GM12878 (cell line): Measurements from ENCODE around the gene ZG16. TPM values are rescaled to one million over a fixed set of nuclear protein-coding genes. Genes with fewer than 3 reads are reported as not detected.

Source experiments
- ATAC-seq: fragments of 200-7000 bp; cut with Tn5 transposase; 3 replicates; pipeline ENCODE4 v1.9.1; 2020; ENCODE audit warnings: mild to moderate bottlenecking, moderate library complexity
- BruUV-seq: library from RNA; stranded (reverse); fragments of 400-500 nt; replicated peaks from 2 replicates; lab custom pipeline; 2021; lab: Mats Ljungman, UMichigan
- CTCF ChIA-PET: fragments of 300-600 bp; sonication (Branson Sonifier 250); formaldehyde crosslinking; extraction: SDS; loops from one replicate; lab custom pipeline; 2021; ENCODE audit warnings: inconsistent platforms; lab: Yijun Ruan, JAX
- POLR2A ChIA-PET: fragments of 350-600 bp; formaldehyde crosslinking; extraction: SDS; loops from one replicate; lab custom pipeline; 2021; ENCODE audit warnings: inconsistent platforms; lab: Charles Lee
- RAD21 ChIA-PET: fragments of 300-600 bp; sonication (Branson Sonifier 250); formaldehyde crosslinking; loops from one replicate; lab custom pipeline; 2023; ENCODE audit warnings: antibody characterized with exemption; ENCODE audit not compliant: unreplicated experiment; lab: Charles Lee
- SMC1A ChIA-PET: fragments of 300-600 bp; sonication (Branson Sonifier 250); formaldehyde crosslinking; loops from one replicate; lab custom pipeline; 2023; ENCODE audit not compliant: unreplicated experiment, uncharacterized antibody; lab: Charles Lee
- DNase-seq: peaks from one replicate; pipeline ENCODE4 v3.0.0-alpha.2; 2011; ENCODE audit warnings: low read depth, low spot score
- FAIRE-seq: peaks from 3 replicates; lab custom pipeline; 2011; peaks lifted over from hg19 to GRCh38; lab: Jason Lieb, UNC
- H2AFZ ChIP-seq: 2 replicates; pipeline ENCODE4 v1.6.0; 2011; ENCODE audit warnings: low read depth, low read length, control low read depth; ENCODE audit not compliant: control insufficient read depth
- H3K27ac ChIP-seq: 2 replicates; pipeline ENCODE4 v1.5.1; 2011; ENCODE audit warnings: control low read depth; ENCODE audit not compliant: control insufficient read depth, insufficient read depth
- H3K27me3 ChIP-seq, 2 experiments: replicated peaks in 1 of 2; 2 replicates each; pipeline versions ENCODE4 v1.6.0 to v1.6.1; 2011; ENCODE audit warnings: low read length in 1 of 2; ENCODE audit not compliant: control insufficient read depth in 2 of 2, insufficient read depth in 2 of 2
- H3K36me3 ChIP-seq, 2 experiments: 2 replicates each; pipeline ENCODE4 v1.5.1; 2011; ENCODE audit warnings: low read length in 1 of 2; ENCODE audit not compliant: control insufficient read depth in 2 of 2, insufficient read depth in 2 of 2
- H3K4me1 ChIP-seq: 2 replicates; pipeline ENCODE4 v1.6.1; 2011; ENCODE audit warnings: mild to moderate bottlenecking, low read length, moderate library complexity, mixed read lengths; ENCODE audit not compliant: control insufficient read depth, insufficient read depth
- H3K4me2 ChIP-seq: 2 replicates; pipeline ENCODE4 v1.6.0; 2011; ENCODE audit warnings: control low read depth; ENCODE audit not compliant: control insufficient read depth, insufficient read depth
- H3K4me3 ChIP-seq: fragments of 200-600 bp; sonication (generic); 2 replicates; pipeline ENCODE4 v1.5.1; 2016
- H3K79me2 ChIP-seq: 2 replicates; pipeline ENCODE4 v1.6.0; 2011; ENCODE audit warnings: low read length; ENCODE audit not compliant: control insufficient read depth, insufficient read depth
- H3K9ac ChIP-seq: 2 replicates; pipeline ENCODE4 v1.8.0; 2011; ENCODE audit warnings: low read length, control low read depth, mixed read lengths; ENCODE audit not compliant: control insufficient read depth, insufficient read depth
- H3K9me3 ChIP-seq: replicated peaks from 3 replicates; pipeline ENCODE4 v1.5.1; 2011; ENCODE audit warnings: mild to moderate bottlenecking, low read length; ENCODE audit not compliant: control insufficient read depth, insufficient read depth
- H4K20me1 ChIP-seq: 2 replicates; pipeline ENCODE4 v1.6.0; 2011; ENCODE audit not compliant: control insufficient read depth, insufficient read depth
- CUX1 ChIP-seq: IDR thresholded peaks from 2 replicates; pipeline ENCODE4 v1.6.1; 2012; ENCODE audit warnings: improper control_type of control experiment, low read depth, low read length; ENCODE audit not compliant: insufficient replicate concordance
- POLR2A ChIP-seq: IDR thresholded peaks from 2 replicates; pipeline ENCODE4 v1.6.1; 2011; ENCODE audit warnings: low read depth, mild to moderate bottlenecking, low read length
- TCF7 ChIP-seq: IDR thresholded peaks from 2 replicates; pipeline ENCODE4 v1.6.1; 2014; ENCODE audit warnings: antibody characterized with exemption, borderline replicate concordance
- WGBS: methylation state at CpG from one replicate; pipeline ENCODE4 v1.1.6; 2016; ENCODE audit warnings: low lambda C conversion rate; ENCODE audit not compliant: insufficient replicate concordance, insufficient coverage; ENCODE audit errors: missing lambda C conversion rate; 5-methylcytosine and 5-hydroxymethylcytosine counted together
- in situ Hi-C: fragments of 300-500 bp; cut with MboI; formaldehyde crosslinking; loops from 9 replicates; pipeline ENCODE4 v1.14.3; 2018; ENCODE audit warnings: mixed read lengths
- intact Hi-C: fragments of 100-400 bp; cut with micrococcal nuclease; formaldehyde crosslinking; loops from one replicate; pipeline ENCODE4 v1.14.2; 2022; ENCODE audit not compliant: unreplicated experiment
- polyA plus RNA-seq, 11 experiments: library from polyadenylated mRNA; depleted of rRNA in 4 of 11; unstranded in 6 of 11; stranded (reverse) in 5 of 11; fragments of >200 nt; fragmentation: Nextera tagmentation in 4 of 11; fragmentation: Illumina TruSeq in 1 of 11; extraction: Ambion mirVana in 4 of 11; extraction: Trizol in 1 of 11; gene quantifications; 1 replicate in 1 of 11; 2 replicates in 10 of 11; pipeline versions ENCODE4 v1.2.1 to v1.2.3, GENCODE V29; 2011 to 2016; ENCODE audit warnings: inconsistent platforms in 2 of 11, missing spikeins in 2 of 11, low read depth in 1 of 11
- total RNA-seq, 4 experiments: library from RNA; depleted of rRNA in 3 of 4; stranded (reverse); fragments of >200 nt in 3 of 4; fragmentation: Illumina TruSeq in 1 of 4; extraction: Trizol in 1 of 4; gene quantifications; 2 replicates each; pipeline versions ENCODE4 v1.2.1 to v1.2.3, GENCODE V29; 2013 to 2021

The ZG16 gene
- total and polyA plus RNA-seq, 10 of the 15 experiments (the other 5 are each of a cell fraction or from before 2014, with no cell fraction given), result not detected

DNA sequence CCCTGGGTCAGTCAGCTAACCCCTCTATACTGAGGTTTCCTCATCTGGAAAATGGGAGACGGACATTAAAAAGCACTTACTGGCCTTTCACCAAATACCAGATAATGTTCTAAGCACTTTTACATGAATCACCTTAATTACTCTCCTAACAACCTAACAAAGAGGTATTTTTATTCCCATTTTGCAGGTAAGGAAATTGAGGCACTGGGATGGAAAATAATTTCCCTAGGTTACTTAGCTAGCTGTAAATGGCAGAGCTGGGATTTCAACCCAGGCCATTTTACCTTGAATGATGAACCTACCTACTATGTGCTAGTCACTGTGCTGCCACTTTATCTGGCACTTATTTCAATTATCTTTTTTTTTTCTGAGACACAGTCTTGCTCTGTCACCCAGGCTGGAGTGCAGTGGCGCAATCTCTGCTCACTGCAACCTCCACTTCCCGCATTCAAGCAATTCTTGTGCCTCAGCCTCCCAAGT lies 16.2 kb downstream of the ZG16 start (continued):
- no peak for TF ChIP-seq CUX1
- TF ChIP-seq, all 136 proteins: peak for 0

- H3K27ac ChIP-seq, result no peak overlapping the region
- DNase-seq (no peak), FAIRE-seq (no peak), ATAC-seq (no peak)
- no peak overlapping the region for H3K9ac ChIP-seq
- no peaks in the 10 kb centered on the region for H4K20me1 ChIP-seq
- no peaks in the 10 kb centered on the region for H3K27me3 ChIP-seq
- no peak overlapping the region for H3K4me3 ChIP-seq
- in situ Hi-C loops, result no loop called here
- H3K79me2 ChIP-seq, result peaks cover 12% of the 10 kb centered on the region
- peak; percentile 32; the same call in 1 of the 2 replicates for TF ChIP-seq POLR2A
- no peak for TF ChIP-seq TCF7
- no peak overlapping the region for H3K4me2 ChIP-seq
- POLR2A ChIA-PET, result interaction anchor here (1.3 to 1.6 kb wide), 3 partner anchors 12 to 19 kb away, joined by 3 to 4 read pairs (median 3); partner anchors contain the start of gene KIF22
- CTCF ChIA-PET, result interaction anchor here (0.6 to 2.9 kb wide), 4 partner anchors 10 to 230 kb away, joined by 3 to 24 read pairs (median 4); partner anchors contain the start of gene KIF22
- H3K36me3 ChIP-seq, result peaks cover 31 to 33% of the 10 kb centered on the region in 2 experiments
- SMC1A ChIA-PET, result interaction anchor here (1.6 to 4.6 kb wide), 3 partner anchors 10 to 44 kb away, joined by 3 to 38 read pairs (median 5); partner anchors contain the start of genes KIF22 and PAGR1
- RAD21 ChIA-PET, result interaction anchor here (1.3 to 1.5 kb wide), 2 partner anchors 12 to 46 kb away, joined by 3 to 5 read pairs; partner anchors contain the start of gene KIF22
- no peaks in the 10 kb centered on the region for H3K9me3 ChIP-seq
- peaks cover 7% of the 10 kb centered on the region for H3K4me1 ChIP-seq
- no peak overlapping the region for H2AFZ ChIP-seq
- WGBS, result 95% methylated on average over 8 of the region's 8 CpGs
- BruUV-seq, result no TSS peak
- intact Hi-C loops, result no loop called here
These were observed 24.4 kb downstream of the ZG16 start for GRCh38 chr16:29802416-29802935.
